GM12801 (cell line): ENCODE measurements around the gene C1orf226.

ENCODE experiments used
- TF ChIP-seq, protein P1 (sequence below): IDR thresholded peaks from one replicate; pipeline ENCODE4 v1.5.1; 2011; ENCODE audit warnings: control low read depth; ENCODE audit not compliant: insufficient read length; ENCODE audit errors: extremely low read depth

Gene C1orf226

GRCh38 chr1:162386292-162387225, 5.0 kb downstream of the C1orf226 start:
- TF ChIP-seq, protein P1, sequence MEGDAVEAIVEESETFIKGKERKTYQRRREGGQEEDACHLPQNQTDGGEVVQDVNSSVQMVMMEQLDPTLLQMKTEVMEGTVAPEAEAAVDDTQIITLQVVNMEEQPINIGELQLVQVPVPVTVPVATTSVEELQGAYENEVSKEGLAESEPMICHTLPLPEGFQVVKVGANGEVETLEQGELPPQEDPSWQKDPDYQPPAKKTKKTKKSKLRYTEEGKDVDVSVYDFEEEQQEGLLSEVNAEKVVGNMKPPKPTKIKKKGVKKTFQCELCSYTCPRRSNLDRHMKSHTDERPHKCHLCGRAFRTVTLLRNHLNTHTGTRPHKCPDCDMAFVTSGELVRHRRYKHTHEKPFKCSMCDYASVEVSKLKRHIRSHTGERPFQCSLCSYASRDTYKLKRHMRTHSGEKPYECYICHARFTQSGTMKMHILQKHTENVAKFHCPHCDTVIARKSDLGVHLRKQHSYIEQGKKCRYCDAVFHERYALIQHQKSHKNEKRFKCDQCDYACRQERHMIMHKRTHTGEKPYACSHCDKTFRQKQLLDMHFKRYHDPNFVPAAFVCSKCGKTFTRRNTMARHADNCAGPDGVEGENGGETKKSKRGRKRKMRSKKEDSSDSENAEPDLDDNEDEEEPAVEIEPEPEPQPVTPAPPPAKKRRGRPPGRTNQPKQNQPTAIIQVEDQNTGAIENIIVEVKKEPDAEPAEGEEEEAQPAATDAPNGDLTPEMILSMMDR: no peak

GRCh38 chr1:162387226-162388082, 5.9 kb downstream of the C1orf226 start:
- TF ChIP-seq, protein P1: no peak

- TF ChIP-seq, protein P1: no peak
Observed at GRCh38 chr1:162388083-162388594, 6.6 kb downstream of the C1orf226 start.

DNA sequence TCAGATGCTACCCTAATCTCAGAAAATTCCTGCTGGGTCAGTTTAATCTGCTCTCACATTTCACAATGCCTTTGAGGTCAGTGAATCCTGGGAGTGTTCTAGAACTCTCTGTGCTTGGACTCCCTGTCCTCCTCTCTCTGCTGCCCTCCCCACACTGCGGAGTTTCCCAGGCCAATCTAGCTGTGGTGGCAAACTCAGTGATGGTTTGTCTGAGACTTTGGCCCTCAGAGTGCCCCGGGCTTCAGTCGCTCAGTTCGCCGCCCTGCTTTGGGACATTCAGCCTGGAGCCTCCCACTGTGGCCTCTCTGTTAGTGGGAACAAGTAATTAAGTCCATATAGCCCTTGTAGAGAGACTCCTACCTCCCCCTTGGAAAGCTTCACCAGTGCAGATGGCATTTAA, 7.1 kb downstream of the C1orf226 start:
- TF ChIP-seq, protein P1: no peak

DNA sequence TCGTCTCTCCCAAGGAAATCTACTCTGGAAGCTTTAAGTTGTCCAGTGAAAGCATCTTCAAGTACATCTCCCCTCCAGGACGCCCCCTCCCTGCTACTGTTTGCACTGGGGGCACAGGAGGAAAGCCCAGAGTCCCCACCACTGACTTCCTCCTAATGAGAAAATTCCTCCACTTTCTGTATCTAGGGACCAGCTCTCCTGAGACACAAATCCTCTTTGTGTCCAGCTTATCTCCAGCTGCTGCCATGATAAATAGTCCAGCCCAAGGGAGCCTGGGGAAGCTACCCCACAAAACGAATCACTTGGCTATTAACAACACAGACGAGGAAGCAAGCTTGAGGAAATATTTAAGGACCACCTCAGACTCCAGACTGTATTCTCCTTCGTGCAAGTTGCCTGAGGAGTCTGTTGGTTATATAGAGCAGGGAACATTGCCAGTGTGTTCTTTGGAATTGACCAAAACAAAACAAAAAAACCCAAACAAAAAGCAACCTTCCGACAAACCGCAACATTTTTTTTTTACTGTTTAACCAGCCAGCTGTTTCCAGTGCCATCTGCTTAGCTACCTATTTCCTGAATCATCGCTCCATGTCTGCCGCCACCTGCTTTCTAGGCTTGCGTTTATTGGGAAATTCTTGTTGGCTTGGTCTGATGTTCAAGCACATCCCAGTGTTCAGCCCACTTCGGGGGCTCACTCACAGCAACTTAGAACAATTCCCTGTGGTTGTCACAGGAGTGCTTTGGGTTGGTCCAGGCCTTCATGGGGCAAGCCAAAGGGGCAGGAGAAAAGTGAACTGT, 7.7 kb downstream of the C1orf226 start:
- TF ChIP-seq, protein P1: no peak

GRCh38 chr1:162389971-162390370, 8.4 kb downstream of the C1orf226 start:
- TF ChIP-seq, protein P1: no peak
